ENCODE results near the gene MTMR2. TPM values are rescaled to one million over a fixed set of nuclear protein-coding genes. Genes with fewer than 3 reads are reported as not detected.

Gene MTMR2
- total RNA-seq, 2 donors from 2014 or later, result 32.8 to 37.7 TPM

GRCh38 chr11:95792200-95792599, 131.7 kb downstream of the MTMR2 start:
- H3K27me3 ChIP-seq (replicated peaks; ENCODE audit: insufficient read depth), result no peaks in the 10 kb centered on the region
- TF ChIP-seq POLR2A (IDR thresholded peaks at IDR 0.05) (no peak), CTCF (IDR thresholded peaks at IDR 0.05) (no peak), POLR2AphosphoS5 (IDR thresholded peaks at IDR 0.05) (no peak)
- H3K4me1 ChIP-seq (replicated peaks), result no peaks in the 10 kb centered on the region
- no peaks in the 10 kb centered on the region for H3K9me3 ChIP-seq
- intact Hi-C loops (cut with DNase I), result no loop called here
- DNase-seq (ENCODE audit: low spot score), result no peak
- WGBS, result 84% methylated on average over 8 of the region's 8 CpGs
- no peaks in the 10 kb centered on the region for H3K36me3 ChIP-seq
- no peak overlapping the region for H3K27ac ChIP-seq
- H3K4me3 ChIP-seq, result no peak overlapping the region

GRCh38 chr11:95791709-95792033, 132.2 kb downstream of the MTMR2 start:
- no peaks in the 10 kb centered on the region for H3K27me3 ChIP-seq (replicated peaks; ENCODE audit: insufficient read depth)
- H3K9me3 ChIP-seq, result no peaks in the 10 kb centered on the region
- H3K4me1 ChIP-seq (replicated peaks), result no peaks in the 10 kb centered on the region
- H3K36me3 ChIP-seq, result no peaks in the 10 kb centered on the region
- no peak for DNase-seq (ENCODE audit: low spot score)
- H3K27ac ChIP-seq, result no peak overlapping the region
- peak overlapping the region; percentile 90 to 95 for H3K4me3 ChIP-seq
- no peak for TF ChIP-seq POLR2A (IDR thresholded peaks at IDR 0.05)
- no peak for TF ChIP-seq POLR2AphosphoS5 (IDR thresholded peaks at IDR 0.05)
- no peak for TF ChIP-seq CTCF (IDR thresholded peaks at IDR 0.05)
- intact Hi-C loops (cut with DNase I), result no loop called here
- WGBS, result 46% methylated on average over 8 of the region's 8 CpGs

GRCh38 chr11:95790933-95791708, 132.8 kb downstream of the MTMR2 start:
- 4% methylated on average over 29 of the region's 29 CpGs for WGBS
- DNase-seq (ENCODE audit: low spot score), result peak; percentile 64
- intact Hi-C loops (cut with DNase I), result no loop called here
- no peaks in the 10 kb centered on the region for H3K4me1 ChIP-seq (replicated peaks)
- peak overlapping the region; percentile 90 to 95 for H3K4me3 ChIP-seq
- no peaks in the 10 kb centered on the region for H3K27me3 ChIP-seq (replicated peaks; ENCODE audit: insufficient read depth)
- H3K36me3 ChIP-seq, result no peaks in the 10 kb centered on the region
- peak overlapping the region; percentile 99 for H3K27ac ChIP-seq
- H3K9me3 ChIP-seq, result no peaks in the 10 kb centered on the region
- TF ChIP-seq POLR2AphosphoS5 (IDR thresholded peaks at IDR 0.05) (peak; percentile 14), CTCF (IDR thresholded peaks at IDR 0.05) (no peak)

- H3K9me3 ChIP-seq, result no peaks in the 10 kb centered on the region
- no peaks in the 10 kb centered on the region for H3K4me1 ChIP-seq (replicated peaks)
- peak within 1 kb of the TSS; percentile 90 to 95 for H3K4me3 ChIP-seq
- H3K27ac ChIP-seq, result peak within 1 kb of the TSS; percentile 99
- peaks cover 0 to 2% of the 10 kb centered on the region in 2 donors for H3K36me3 ChIP-seq
- TF ChIP-seq POLR2A (IDR thresholded peaks at IDR 0.05), result peak; percentile 82
- TF ChIP-seq POLR2AphosphoS5 (IDR thresholded peaks at IDR 0.05), result peak; percentile 92
- no peak for TF ChIP-seq CTCF (IDR thresholded peaks at IDR 0.05)
- 0% methylated on average over 46 of the region's 55 CpGs for WGBS
- DNase-seq (ENCODE audit: low spot score), result peak; percentile 97
- intact Hi-C loops (cut with DNase I), result no loop called here
- no peaks in the 10 kb centered on the region for H3K27me3 ChIP-seq (replicated peaks; ENCODE audit: insufficient read depth)
These were observed 133.6 kb downstream of the MTMR2 start, which contains the start of gene CEP57 for GRCh38 chr11:95790123-95790932. TSS of gene CEP57 (plus strand) at chr11:95790498. CDS start at chr11:95790699, 201 bp downstream.

All from prostate gland (tissue), 2 donors.